A204.1 (cell line): ENCODE measurements around the gene TP63.

Source experiments
- FAIRE-seq: peaks from 2 replicates; lab custom pipeline; 2012; peaks lifted over from hg19 to GRCh38; lab: Jason Lieb, UNC

TP63 gene

GRCh38 chr3:189685291-189685690 lies 54.1 kb downstream of the TP63 start:
- FAIRE-seq = no peak

GRCh38 chr3:189685860-189686259 lies 54.7 kb downstream of the TP63 start:
- no peak for FAIRE-seq

- FAIRE-seq = no peak
Observed at GRCh38 chr3:189687475-189687874, 56.3 kb downstream of the TP63 start.

GRCh38 chr3:189688262-189688661 lies 57.1 kb downstream of the TP63 start:
- FAIRE-seq = no peak

- FAIRE-seq = no peak
Observed at GRCh38 chr3:189689625-189690024, 58.4 kb downstream of the TP63 start.

GRCh38 chr3:189690237-189690636 lies 59.0 kb downstream of the TP63 start:
- no peak for FAIRE-seq

- no peak for FAIRE-seq
Observed at GRCh38 chr3:189690672-189691071, 59.5 kb downstream of the TP63 start.

GRCh38 chr3:189695400-189695799 lies 64.2 kb downstream of the TP63 start:
- FAIRE-seq = no peak

- FAIRE-seq = no peak
Observed at GRCh38 chr3:189698811-189699210, 67.6 kb downstream of the TP63 start.

- no peak for FAIRE-seq
Observed at GRCh38 chr3:189699885-189700284, 68.7 kb downstream of the TP63 start.

- no peak for FAIRE-seq
Observed at GRCh38 chr3:189702066-189702646, 71.0 kb downstream of the TP63 start.

GRCh38 chr3:189703865-189704264 lies 72.7 kb downstream of the TP63 start:
- no peak for FAIRE-seq

- no peak for FAIRE-seq
Observed at GRCh38 chr3:189708375-189708774, 77.2 kb downstream of the TP63 start.

- FAIRE-seq = no peak
Observed at GRCh38 chr3:189710620-189711402, 79.6 kb downstream of the TP63 start.

- no peak for FAIRE-seq
Observed at GRCh38 chr3:189712906-189713483, 81.8 kb downstream of the TP63 start.

- FAIRE-seq = no peak
Observed at GRCh38 chr3:189714991-189715961, 84.1 kb downstream of the TP63 start.

- no peak for FAIRE-seq
Observed at GRCh38 chr3:189718215-189718614, 87.0 kb downstream of the TP63 start.

- FAIRE-seq = no peak
Observed at GRCh38 chr3:189720736-189721417, 89.7 kb downstream of the TP63 start.

GRCh38 chr3:189721873-189722665 lies 90.9 kb downstream of the TP63 start:
- no peak for FAIRE-seq

GRCh38 chr3:189724356-189724755 lies 93.2 kb downstream of the TP63 start:
- FAIRE-seq = no peak

GRCh38 chr3:189726277-189726676 lies 95.1 kb downstream of the TP63 start:
- no peak for FAIRE-seq
